RKO (cell line): ENCODE data around the gene BICRA.
"Not testable (repeated sequence)": the region's sequence is repeated elsewhere in the genome, so short reads cannot be mapped to it uniquely, and the experiment has no call there.

ENCODE experiments used
- DNase-seq: peaks from one replicate; pipeline ENCODE4 v3.0.0-alpha.2; 2016; ENCODE audit warnings: low spot score

Gene BICRA

DNA sequence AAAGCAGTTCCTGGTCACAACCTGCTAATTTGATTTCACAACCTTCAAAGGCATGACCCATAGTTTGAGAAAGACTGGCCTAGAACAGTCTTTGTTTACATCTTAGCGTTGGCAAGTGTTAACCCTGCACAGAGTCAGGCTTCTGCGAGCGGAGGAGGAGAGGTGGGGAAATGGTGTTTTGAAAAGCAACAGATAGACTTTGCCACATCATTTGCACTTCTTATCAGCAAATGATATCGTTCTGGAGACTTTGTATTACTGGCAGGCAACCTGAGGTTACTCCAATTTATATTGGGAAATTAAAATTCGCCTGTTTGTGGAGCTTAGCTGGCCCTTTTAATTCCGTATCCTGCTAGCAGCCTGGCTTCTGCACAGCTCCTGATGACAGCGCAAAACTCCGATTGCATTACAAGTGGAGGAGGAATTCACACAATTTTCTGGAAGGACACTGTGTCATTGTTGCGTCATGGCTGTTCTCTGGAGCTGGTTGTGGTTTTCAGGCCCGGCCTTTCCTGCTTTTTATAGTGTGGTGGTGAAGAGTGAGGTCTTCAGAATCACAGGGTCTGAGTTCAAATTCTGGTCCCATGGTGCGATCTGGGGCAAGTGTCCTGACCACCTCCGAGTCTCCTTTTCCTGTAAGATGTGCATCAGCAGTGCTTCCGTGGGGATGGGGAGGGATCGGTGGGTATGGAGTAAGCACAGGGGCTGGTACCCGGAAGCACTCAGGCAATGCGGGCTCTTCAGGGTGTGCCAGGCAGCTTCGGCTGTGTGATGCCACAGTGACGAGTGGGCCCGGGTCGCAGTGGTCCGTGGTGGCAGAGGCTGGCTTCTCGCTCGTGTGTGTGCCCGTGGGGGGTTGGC, 55.2 kb downstream of the BICRA start:
- DNase-seq, result no peak

DNA sequence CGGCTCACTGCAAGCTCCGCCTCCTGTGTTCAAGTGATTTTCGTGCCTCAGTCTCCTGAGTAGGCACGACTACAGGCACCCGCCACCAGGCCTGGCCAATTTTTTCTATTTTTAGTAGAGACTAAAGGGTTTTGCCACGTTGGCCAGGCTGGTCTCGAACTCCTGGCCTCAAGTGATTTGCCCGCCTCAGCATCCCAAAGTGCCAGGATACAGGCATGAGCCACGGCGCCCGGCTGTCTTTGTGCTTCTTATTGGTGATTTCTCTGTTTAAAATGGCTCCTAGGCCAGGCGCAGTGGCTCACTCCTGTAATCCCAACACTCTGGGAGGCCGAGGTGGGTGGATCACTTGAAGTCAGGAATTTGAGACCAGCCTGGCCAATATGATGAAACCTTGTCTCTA, 59.6 kb downstream of the BICRA start:
- DNase-seq, result not testable (repeated sequence)

DNA sequence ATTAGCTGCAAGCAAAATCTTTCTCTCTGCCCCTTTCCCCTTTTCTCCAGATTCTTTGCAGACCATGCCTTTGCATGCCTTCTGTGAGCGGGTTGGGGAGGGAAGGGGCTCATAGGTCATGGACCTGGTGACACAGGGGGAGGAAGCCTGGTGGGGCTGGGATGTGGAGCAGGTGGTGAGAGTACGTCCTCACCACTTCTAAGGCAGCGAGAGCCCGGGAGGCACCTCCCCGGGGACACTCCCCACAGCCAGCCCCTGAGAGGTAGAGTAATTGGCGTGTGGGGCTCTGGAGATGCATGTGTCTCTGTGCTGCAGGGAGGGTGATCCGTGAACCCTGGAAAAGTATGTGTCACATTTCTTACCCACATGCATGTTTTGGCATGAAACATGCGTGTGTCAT, 61.8 kb downstream of the BICRA start:
- no peak for DNase-seq

DNA sequence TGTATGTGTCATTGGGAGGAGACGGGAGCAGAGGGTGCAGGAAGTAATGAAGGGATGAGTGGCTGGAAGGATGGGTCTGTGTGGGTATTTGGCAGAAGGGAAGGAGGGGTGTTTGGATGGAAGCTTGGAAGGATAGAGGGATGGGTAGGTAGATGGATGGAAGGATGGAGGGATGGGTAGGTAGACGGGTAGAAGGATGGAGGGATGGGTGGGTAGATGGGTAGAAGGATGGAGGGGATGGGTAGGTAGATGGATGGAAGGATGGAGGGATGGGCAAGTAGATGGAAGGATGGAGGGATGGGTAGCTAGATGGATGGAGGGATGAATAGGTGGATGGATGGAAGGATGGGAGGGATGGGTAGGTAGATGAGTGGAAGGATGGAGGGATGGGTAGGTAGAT, 62.6 kb downstream of the BICRA start:
- DNase-seq, result no peak

DNA sequence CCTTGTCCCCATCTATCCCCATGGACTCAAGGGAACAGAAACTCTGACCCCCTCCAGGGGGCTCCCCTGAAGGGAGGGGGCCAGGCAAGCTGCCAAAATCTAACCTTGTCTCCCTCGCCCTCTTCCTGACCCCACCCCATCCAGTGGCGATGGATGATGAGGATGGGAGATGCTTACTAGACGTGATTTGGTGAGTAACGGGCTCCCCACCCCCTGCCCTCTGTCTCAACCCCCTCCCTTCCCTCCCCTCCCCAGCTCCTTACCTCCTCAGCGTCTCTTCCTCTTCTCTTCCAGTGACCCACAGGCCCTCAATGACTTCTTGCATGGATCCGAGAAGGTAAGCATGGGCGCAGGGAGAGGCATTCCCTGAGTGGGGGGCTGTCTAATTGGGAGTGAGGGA, 64.5 kb downstream of the BICRA start:
- no peak for DNase-seq

DNA sequence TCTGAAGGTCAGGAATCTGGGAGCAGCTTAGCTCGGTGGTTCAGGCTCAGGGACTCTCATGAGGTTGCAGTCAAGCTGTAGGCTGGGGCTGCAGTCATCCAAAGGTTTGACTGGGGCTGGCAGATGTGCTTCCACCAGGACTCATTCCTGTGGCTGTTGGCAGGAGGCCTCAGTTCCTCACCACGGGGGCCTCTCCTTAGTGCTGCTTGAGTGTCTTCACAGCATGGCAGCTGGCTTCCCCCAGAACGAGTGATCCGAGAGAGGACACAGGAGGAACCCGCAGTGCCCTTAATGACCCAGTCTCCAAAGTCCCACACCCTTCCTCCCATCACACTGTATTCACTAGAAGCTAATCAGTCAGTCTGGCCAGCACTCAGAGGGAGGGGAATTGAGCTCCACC, 65.6 kb downstream of the BICRA start:
- no peak for DNase-seq

DNA sequence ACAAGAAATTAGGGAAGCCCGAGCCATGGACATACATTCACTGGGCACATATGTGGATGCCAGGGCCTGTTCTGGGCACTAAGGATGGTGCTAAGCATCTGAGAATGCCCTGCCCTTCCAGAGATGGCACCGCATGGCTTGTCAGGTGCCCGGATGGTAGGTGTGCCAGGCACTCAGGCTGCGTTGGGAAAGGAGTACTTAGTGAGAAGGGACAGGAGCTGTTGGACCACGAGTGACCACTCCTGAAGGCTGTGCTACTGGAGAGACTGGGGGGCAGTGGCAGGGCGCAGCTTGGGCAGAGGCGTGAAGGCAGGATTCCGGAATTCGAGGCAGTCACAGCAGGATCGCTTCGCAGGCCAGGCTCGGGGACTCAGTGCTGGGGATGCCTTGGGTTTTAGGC, 66.3 kb downstream of the BICRA start:
- no peak for DNase-seq

DNA sequence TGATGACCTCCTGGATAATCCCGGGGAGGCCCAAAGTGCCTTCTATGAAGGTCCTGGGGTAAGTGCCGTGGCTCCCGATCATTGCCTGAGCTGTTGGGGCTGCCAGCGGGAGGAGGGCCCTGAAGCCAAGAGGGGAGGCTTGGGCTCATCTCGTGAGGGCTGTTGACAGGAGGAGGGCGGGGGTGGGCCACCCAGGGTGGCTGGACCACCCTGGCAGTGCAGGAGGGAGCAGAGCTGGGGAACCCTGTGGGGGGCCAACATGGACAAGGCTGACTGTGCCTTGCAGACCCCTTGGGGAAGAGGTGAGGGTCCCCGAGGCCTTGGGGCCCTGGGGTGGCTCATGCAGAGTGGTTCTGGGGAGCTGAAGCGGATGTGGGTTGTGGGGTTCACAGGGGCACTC, 66.9 kb downstream of the BICRA start:
- no peak for DNase-seq

DNA sequence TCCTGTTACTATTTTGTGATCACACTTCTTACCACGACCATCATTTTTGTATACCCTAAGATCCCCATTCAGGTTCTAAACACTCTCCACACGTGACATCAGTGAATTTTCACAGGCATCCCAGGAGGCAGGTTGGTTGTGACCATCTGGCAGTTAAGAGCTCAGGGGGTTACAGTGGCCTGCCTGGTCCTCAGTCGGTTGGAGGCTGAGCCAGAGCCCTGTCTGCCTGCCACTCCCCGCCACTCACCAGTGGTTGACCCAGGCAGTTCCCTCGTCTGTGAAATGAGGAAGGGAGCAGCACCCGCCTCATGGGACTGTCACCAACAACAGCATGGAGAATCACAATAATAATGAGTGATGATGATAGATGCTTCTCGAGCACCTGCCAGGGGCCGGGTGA, 67.9 kb downstream of the BICRA start:
- DNase-seq, result no peak

DNA sequence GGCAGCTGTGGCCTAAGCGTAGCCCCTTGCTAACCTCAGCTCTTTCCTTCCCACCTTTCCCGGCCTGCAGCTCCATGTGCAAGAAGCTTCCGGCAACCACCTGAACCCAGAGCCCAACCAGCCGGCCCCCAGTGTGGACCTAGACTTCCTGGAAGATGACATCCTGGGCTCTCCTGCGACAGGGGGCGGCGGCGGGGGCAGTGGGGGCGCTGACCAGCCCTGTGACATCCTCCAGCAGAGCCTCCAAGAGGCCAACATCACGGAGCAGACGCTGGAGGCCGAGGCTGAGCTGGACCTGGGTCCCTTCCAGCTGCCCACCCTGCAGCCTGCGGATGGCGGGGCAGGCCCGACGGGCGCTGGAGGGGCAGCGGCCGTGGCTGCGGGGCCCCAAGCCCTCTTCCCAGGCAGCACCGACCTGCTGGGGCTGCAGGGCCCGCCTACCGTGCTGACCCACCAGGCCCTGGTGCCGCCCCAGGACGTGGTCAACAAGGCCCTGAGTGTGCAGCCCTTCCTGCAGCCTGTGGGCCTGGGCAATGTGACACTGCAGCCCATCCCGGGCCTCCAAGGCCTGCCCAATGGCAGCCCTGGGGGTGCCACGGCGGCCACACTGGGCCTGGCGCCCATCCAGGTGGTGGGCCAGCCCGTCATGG, 70.4 kb downstream of the BICRA start:
- no peak for DNase-seq

DNA sequence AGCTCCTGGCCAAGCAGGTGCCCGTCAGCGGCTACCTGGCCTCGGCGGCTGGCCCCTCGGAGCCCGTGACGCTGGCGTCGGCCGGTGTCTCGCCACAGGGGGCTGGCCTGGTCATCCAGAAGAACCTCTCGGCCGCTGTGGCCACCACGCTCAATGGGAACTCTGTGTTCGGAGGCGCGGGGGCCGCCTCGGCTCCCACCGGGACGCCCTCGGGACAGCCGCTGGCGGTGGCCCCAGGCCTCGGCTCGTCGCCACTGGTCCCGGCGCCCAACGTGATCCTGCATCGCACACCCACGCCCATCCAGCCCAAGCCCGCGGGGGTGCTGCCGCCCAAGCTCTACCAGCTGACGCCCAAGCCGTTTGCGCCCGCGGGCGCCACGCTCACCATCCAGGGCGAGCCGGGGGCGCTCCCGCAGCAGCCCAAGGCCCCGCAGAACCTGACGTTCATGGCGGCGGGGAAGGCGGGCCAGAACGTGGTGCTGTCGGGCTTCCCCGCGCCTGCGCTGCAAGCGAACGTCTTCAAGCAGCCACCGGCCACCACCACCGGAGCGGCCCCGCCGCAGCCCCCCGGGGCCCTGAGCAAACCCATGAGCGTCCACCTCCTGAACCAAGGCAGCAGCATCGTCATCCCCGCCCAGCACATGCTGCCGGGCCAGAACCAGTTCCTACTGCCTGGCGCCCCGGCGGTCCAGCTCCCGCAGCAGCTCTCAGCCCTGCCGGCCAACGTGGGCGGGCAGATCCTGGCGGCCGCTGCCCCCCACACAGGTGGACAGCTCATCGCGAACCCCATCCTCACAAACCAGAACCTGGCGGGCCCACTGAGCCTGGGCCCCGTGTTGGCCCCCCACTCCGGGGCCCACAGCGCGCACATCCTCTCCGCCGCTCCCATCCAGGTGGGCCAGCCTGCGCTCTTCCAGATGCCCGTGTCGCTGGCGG, 71.3 kb downstream of the BICRA start:
- no peak for DNase-seq

DNA sequence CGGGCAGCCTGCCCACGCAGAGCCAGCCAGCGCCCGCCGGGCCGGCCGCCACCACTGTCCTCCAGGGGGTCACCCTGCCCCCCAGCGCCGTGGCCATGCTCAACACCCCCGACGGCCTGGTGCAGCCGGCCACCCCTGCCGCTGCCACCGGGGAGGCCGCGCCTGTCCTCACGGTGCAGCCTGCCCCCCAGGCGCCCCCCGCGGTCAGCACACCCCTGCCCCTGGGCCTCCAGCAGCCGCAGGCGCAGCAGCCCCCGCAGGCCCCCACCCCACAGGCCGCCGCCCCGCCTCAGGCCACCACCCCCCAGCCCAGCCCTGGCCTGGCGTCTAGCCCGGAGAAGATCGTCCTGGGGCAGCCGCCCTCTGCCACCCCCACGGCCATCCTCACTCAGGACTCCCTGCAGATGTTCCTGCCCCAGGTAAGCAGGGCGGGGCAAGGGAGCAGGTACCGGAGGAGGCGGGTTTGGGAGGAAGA, 72.0 kb downstream of the BICRA start:
- DNase-seq, result no peak

DNA sequence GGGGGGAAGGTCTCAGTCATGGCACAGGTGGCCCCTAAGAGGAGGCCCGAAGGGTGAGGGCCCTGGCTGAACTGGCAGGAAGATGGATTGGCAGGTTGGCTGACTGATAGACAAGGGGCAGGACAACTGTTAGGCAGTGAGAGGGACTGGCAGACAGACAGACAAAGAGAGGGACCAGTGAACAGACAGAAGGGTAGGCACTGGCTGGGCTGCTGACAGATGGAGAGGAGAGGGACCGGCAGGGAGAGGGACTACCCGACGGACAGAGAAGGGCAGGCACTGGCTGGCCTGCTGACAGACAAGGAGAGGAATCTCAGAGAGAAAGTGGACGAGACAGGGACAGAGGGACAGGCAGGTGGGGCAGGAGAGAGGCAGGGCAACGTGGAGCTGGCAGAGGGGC, 72.5 kb downstream of the BICRA start:
- DNase-seq, result no peak

DNA sequence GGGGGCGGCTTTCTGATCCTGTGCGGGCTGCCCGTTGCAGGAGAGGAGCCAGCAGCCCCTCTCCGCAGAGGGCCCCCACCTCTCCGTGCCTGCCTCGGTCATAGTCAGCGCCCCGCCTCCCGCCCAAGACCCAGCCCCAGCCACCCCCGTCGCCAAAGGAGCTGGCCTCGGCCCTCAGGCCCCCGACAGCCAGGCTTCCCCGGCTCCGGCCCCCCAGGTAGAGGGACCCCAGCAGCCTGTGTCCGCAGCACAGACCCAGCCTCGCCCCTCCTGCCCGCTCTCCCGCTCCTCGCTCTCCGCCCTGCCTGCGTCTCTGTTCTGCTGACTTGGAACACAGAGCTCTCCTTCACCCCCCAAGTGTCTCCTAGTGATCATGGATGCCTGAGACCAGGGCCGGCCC, 73.0 kb downstream of the BICRA start:
- no peak for DNase-seq

DNA sequence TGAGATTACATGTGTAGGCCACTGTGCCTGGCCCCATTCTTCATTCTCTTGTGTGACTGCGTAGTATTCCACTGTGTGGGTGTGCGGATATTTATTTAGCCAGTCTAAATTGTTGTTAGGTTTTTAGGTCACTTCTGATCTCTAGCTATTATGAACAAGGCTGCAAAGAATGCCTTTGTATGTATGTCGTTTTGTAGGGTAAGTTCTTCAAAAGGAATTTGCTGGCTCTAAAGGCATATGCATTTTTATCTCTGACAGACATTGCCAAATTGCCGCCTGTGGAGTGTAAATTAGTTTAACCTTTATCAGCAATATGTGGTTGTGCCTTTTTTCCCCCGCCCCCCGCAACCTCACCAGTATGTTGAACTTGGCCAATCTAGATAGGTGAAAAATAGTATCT, 74.0 kb downstream of the BICRA start:
- no peak for DNase-seq

DNA sequence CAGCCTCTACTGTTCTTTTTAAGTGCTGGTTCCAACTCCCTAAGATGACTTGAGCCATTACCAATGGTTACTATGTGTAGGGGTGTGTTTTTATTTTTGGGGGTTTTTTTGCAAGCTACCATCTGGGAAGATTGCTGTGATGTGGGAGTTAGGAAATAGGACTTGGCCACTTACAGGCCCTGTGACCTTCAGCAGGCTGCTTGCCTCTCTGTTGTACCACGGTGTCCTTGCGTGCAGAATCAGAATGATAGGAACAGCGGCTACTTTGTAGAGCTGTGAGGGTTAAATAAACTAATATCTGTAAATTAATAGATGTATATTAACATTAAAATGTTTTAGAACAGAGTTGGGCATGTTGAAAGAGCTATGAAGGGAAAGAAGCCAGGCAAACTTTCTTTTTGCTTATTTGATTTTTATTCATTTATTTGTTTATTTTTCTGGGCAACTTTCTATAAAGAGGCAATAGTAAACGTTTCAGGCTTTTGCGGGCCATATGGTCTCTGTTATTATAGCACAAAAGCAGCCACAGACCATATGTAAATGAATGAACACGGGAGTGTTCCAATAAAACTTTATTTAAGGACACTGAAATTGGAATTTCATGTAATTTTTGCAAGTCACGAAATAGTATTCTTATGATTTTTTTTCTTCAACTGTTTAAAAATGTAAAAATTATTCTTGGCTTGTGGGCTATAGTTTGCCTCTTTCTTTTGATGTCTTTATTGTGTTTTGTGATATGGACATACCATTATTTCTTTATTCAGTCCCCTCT, 77.9 kb downstream of the BICRA start:
- DNase-seq, result no peak

DNA sequence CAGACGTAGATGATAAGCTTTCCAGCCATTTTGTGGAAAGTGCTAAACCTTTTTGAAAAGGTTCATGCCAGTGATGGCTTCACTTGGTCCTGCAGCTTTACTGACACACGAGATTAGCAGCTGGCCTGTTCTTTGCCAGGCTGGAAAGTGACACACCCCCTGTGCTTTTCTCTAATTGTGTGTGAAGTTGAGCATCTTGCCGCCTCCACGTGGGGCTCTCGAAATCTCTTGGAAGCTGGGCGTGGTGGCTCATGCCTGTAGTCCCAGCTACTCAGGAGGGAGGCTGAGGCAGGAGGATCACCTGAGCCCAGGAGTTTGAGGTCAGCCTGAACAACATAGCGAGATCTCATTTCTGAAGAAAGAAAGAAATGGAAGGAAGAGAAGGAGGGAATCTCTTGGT, 79.0 kb downstream of the BICRA start:
- no peak for DNase-seq

DNA sequence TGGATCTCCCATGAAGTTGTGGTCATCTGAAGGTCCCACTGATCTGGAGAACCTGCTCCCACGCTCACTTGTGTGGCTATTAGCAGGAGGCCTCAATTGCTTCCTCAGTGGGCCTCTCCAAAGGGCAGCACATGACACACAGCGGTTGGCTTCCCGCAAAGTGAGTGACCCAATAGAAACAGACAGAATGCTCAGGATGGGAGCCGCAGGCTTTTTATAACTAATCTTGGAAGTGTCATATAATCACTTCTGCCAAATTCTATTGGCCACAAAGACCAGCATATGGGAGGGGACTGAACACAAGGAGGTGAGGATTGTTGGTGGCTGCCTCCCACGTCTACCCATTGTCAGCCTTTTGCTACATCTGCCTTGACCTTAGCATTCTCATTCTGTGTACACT, 82.2 kb downstream of the BICRA start:
- no peak for DNase-seq

DNA sequence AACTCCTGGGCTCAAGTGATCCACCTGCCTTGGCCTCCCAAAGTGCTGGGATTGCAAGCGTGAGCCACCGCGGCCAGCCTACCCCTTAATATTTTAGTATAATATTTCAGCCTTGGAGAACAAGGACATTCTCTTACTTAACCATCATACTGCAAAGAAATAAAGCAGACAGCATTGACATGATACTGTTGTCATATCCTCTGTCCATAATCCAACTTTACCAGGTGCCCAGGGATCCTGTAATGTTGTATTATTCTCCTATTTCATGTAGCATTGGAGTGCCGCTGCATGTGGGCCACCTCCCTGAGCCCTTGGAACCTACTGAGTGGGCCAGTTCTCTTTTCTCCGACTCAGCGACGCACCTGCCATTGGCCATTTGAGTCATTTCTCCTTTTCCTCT, 82.8 kb downstream of the BICRA start:
- no peak for DNase-seq

DNA sequence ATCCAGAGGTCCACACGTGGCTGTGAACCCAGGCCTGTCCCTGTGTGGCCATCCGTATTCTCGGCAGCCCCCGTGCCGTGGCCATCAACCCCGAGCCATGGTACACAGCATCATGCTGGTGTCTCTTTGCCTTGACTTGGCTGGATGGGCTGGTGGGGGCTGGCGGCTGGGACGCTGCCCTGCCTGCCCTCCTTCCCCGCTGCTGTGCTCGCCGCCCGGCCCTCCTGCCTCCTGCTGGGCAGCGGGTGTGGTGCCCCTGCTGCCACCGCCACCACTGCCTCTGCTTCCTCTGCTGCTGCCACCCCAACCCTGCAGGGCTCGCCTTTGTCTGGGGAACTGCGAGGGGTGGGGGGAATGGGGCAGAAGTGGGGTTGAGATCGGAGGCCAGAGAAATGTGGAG, 84.6 kb downstream of the BICRA start:
- no peak for DNase-seq

DNA sequence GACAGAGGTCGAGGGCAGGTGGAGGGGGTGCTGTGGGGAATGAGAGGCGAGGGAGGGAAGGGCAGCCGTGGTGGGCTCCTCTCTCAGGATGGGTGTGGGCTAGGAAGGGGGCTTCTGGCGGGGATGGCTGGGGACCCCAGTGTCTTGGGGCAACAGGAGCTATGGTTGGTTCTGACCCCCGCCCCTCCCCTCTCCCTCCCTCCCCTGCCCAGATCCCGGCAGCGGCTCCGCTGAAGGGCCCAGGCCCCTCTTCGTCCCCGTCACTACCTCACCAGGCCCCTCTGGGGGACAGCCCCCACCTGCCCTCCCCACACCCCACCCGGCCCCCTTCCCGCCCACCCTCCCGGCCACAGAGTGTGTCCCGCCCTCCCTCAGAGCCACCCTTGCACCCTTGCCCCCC, 85.0 kb downstream of the BICRA start:
- DNase-seq, result no peak
